H1 (cell line): ENCODE results near the gene HLF. TPM values are rescaled to one million over a fixed set of nuclear protein-coding genes. Genes with fewer than 3 reads are reported as not detected.

Source experiments
- CTCF ChIA-PET: fragments of 300-600 bp; sonication (Branson Sonifier 250); formaldehyde crosslinking; loops from one replicate; lab custom pipeline; 2021; ENCODE audit not compliant: partially characterized antibody; lab: Charles Lee
- POLR2A ChIA-PET: fragments of 300-600 bp; sonication (Branson Sonifier 250); formaldehyde crosslinking; loops from one replicate; lab custom pipeline; 2021; ENCODE audit warnings: inconsistent platforms; ENCODE audit not compliant: partially characterized antibody; lab: Charles Lee
- DNase-seq, 2 experiments: peaks; one replicate each; pipeline versions ENCODE4 v3.0.0 to v3.0.0-alpha.2; 2010 to 2022; ENCODE audit warnings: low spot score in 2 of 2, low read depth in 1 of 2, mixed read lengths in 1 of 2
- FAIRE-seq: peaks from 2 replicates; lab custom pipeline; 2011; peaks lifted over from hg19 to GRCh38; lab: Jason Lieb, UNC
- H2AFZ ChIP-seq: 2 replicates; pipeline ENCODE4 v1.8.1; 2012; ENCODE audit warnings: low read length, inconsistent platforms
- H2AK5ac ChIP-seq: 2 replicates; pipeline ENCODE4 v1.6.1; 2013; ENCODE audit warnings: low read depth, low read length
- H2BK120ac ChIP-seq: replicated peaks from 2 replicates; pipeline ENCODE3; 2013; ENCODE audit warnings: low read depth, low read length, inconsistent platforms
- H2BK12ac ChIP-seq: 2 replicates; pipeline ENCODE4 v1.6.1; 2013; ENCODE audit warnings: low read depth, low read length
- H2BK15ac ChIP-seq: 2 replicates; pipeline ENCODE4 v1.6.1; 2013; ENCODE audit warnings: low read length
- H2BK20ac ChIP-seq: 2 replicates; pipeline ENCODE4 v1.6.1; 2013; ENCODE audit warnings: low read length
- H2BK5ac ChIP-seq: 2 replicates; pipeline ENCODE4 v1.6.1; 2013; ENCODE audit warnings: low read depth, low read length
- H3K14ac ChIP-seq: 2 replicates; pipeline ENCODE4 v1.6.1; 2013; ENCODE audit warnings: inconsistent platforms; ENCODE audit not compliant: insufficient read length
- H3K18ac ChIP-seq: 2 replicates; pipeline ENCODE4 v1.6.1; 2013; ENCODE audit warnings: low read length; ENCODE audit errors: extremely low read depth
- H3K23ac ChIP-seq: 2 replicates; pipeline ENCODE4 v1.6.1; 2013; ENCODE audit warnings: inconsistent platforms; ENCODE audit not compliant: insufficient read length
- H3K23me2 ChIP-seq: 2 replicates; pipeline ENCODE4 v1.6.1; 2013; ENCODE audit warnings: low read depth, low read length
- H3K27ac ChIP-seq: 2 replicates; pipeline ENCODE4 v1.6.1; 2011; ENCODE audit warnings: low read depth, low read length, inconsistent platforms
- H3K27me3 ChIP-seq, 4 experiments: replicated peaks in 1 of 4; 1 replicate in 1 of 4; 2 replicates in 3 of 4; pipeline versions ENCODE4 v1.6.1 to v1.8.1; 2011 to 2013; ENCODE audit warnings: low read length in 3 of 4, mild to moderate bottlenecking in 3 of 4, inconsistent platforms in 2 of 4, mixed read lengths in 2 of 4, moderate library complexity in 1 of 4; ENCODE audit not compliant: control insufficient read depth in 3 of 4, insufficient read depth in 3 of 4; ENCODE audit errors: extremely low read depth in 1 of 4
- H3K36me3 ChIP-seq, 4 experiments: 2 replicates each; pipeline versions ENCODE4 v1.6.1 to v1.8.1; 2011 to 2013; ENCODE audit warnings: mild to moderate bottlenecking in 4 of 4, low read length in 3 of 4, moderate library complexity in 2 of 4, control low read depth in 1 of 4, inconsistent platforms in 1 of 4; ENCODE audit not compliant: insufficient read depth in 4 of 4, control insufficient read depth in 2 of 4
- H3K4ac ChIP-seq: replicated peaks from 2 replicates; pipeline ENCODE3; 2013; ENCODE audit warnings: low read length, low read depth, mixed read lengths, inconsistent platforms; ENCODE audit not compliant: insufficient read length
- H3K4me1 ChIP-seq, 4 experiments: replicated peaks in 1 of 4; 1 replicate in 1 of 4; 2 replicates in 3 of 4; pipeline versions ENCODE4 v1.6.1 to v1.8.1; 2011 to 2013; ENCODE audit warnings: low read length in 3 of 4, inconsistent platforms in 2 of 4, mixed read lengths in 1 of 4; ENCODE audit not compliant: insufficient read depth in 4 of 4, control insufficient read depth in 3 of 4
- H3K4me2 ChIP-seq, 2 experiments: 2 replicates each; pipeline versions ENCODE4 v1.6.1 to v1.8.1; 2011 to 2013; ENCODE audit warnings: low read depth in 2 of 2, low read length in 2 of 2, control low read depth in 1 of 2, inconsistent platforms in 1 of 2, mild to moderate bottlenecking in 1 of 2; ENCODE audit not compliant: insufficient read depth in 1 of 2
- H3K4me3 ChIP-seq, 4 experiments: fragments of 200-600, 300-600 bp in 1 of 4; sonication (generic), shearing (Covaris generic), sonication (Bioruptor Twin) in 1 of 4; 2 replicates each; pipeline versions ENCODE4 v1.5.1 to v1.8.1; 2011 to 2016; ENCODE audit warnings: low read length in 4 of 4, low read depth in 3 of 4, control low read depth in 2 of 4, inconsistent platforms in 2 of 4, mild to moderate bottlenecking in 2 of 4, mixed read lengths in 1 of 4, moderate library complexity in 1 of 4; ENCODE audit not compliant: insufficient read depth in 2 of 4; ENCODE audit errors: extremely low read depth in 1 of 4
- H3K56ac ChIP-seq: replicated peaks from 2 replicates; pipeline ENCODE3; 2013; ENCODE audit warnings: low read depth, mild to moderate bottlenecking, mixed read lengths, low read length, inconsistent platforms; ENCODE audit not compliant: insufficient read length
- H3K79me1 ChIP-seq: 2 replicates; pipeline ENCODE4 v1.6.1; 2013; ENCODE audit warnings: low read depth, low read length, control low read depth
- H3K79me2 ChIP-seq, 2 experiments: 2 replicates each; pipeline versions ENCODE4 v1.6.1 to v1.8.1; 2012 to 2013; ENCODE audit warnings: low read length in 2 of 2, mild to moderate bottlenecking in 2 of 2, inconsistent platforms in 1 of 2; ENCODE audit not compliant: insufficient read depth in 2 of 2, control insufficient read depth in 1 of 2
- H3K9ac ChIP-seq, 4 experiments: replicated peaks in 1 of 4; 1 replicate in 1 of 4; 2 replicates in 3 of 4; pipeline versions ENCODE4 v1.6.1 to v1.8.1; 2011 to 2013; ENCODE audit warnings: low read depth in 3 of 4, low read length in 3 of 4, control low read depth in 2 of 4, mild to moderate bottlenecking in 2 of 4, moderate library complexity in 2 of 4, inconsistent platforms in 1 of 4; ENCODE audit errors: extremely low read depth in 1 of 4
- H3K9me3 ChIP-seq, 2 experiments: 2 replicates each; pipeline versions ENCODE4 v1.6.1 to v1.8.1; 2012 to 2013; ENCODE audit warnings: mild to moderate bottlenecking in 2 of 2, moderate library complexity in 2 of 2, control low read depth in 1 of 2, inconsistent platforms in 1 of 2, low read depth in 1 of 2, low read length in 1 of 2, mixed read lengths in 1 of 2; ENCODE audit not compliant: insufficient read depth in 2 of 2
- H4K20me1 ChIP-seq, 2 experiments: replicated peaks in 1 of 2; 2 replicates each; pipeline versions ENCODE3 to v1.8.1; 2011 to 2013; ENCODE audit warnings: inconsistent platforms in 2 of 2, low read length in 2 of 2, mild to moderate bottlenecking in 1 of 2; ENCODE audit not compliant: insufficient read depth in 2 of 2, control insufficient read depth in 1 of 2
- H4K5ac ChIP-seq: 2 replicates; pipeline ENCODE4 v1.6.1; 2013; ENCODE audit warnings: low read length, low read depth, mixed read lengths, inconsistent platforms; ENCODE audit not compliant: insufficient read length
- H4K8ac ChIP-seq: 2 replicates; pipeline ENCODE4 v1.8.0; 2013; ENCODE audit warnings: mild to moderate bottlenecking, moderate library complexity, low read length, inconsistent platforms; ENCODE audit not compliant: insufficient read depth; ENCODE audit errors: extremely low read depth
- H4K91ac ChIP-seq: replicated peaks from 2 replicates; pipeline ENCODE3; 2013; ENCODE audit warnings: low read length, mixed read lengths, inconsistent platforms; ENCODE audit not compliant: insufficient read length
- ASH2L ChIP-seq: fragments of 200-600, 300-600 bp; sonication (generic); IDR thresholded peaks from one replicate; pipeline ENCODE4 v1.7.1; 2017; ENCODE audit warnings: low read length
- CBX5 ChIP-seq: fragments of 300-800, 300-1000 bp; sonication (generic); IDR thresholded peaks from 2 replicates; pipeline ENCODE4 v1.7.1; 2016; ENCODE audit warnings: antibody characterized with exemption, low read length, low read depth
- SP1 ChIP-seq: IDR thresholded peaks from 2 replicates; pipeline ENCODE4 v1.6.1; 2011; ENCODE audit warnings: low read depth, low read length
- SP2 ChIP-seq: IDR thresholded peaks from 2 replicates; pipeline ENCODE4 v1.6.1; 2012; ENCODE audit warnings: mild to moderate bottlenecking, low read length, inconsistent platforms
- WGBS, 2 experiments: shearing (Covaris generic) in 1 of 2; methylation state at CpG; one replicate each; pipeline versions ENCODE4 v1.1.6 to v1.1.7; 2013 to 2015; ENCODE audit warnings: low lambda C conversion rate in 2 of 2, mixed read lengths in 2 of 2, inconsistent platforms in 1 of 2, low coverage in 1 of 2, missing lambda C conversion rate in 1 of 2; ENCODE audit not compliant: insufficient replicate concordance in 2 of 2, insufficient coverage in 1 of 2, insufficient read length in 1 of 2; ENCODE audit errors: extremely low coverage in 1 of 2, missing lambda C conversion rate in 1 of 2; 5-methylcytosine and 5-hydroxymethylcytosine counted together
- polyA plus RNA-seq, 7 experiments: library from polyadenylated mRNA; depleted of rRNA in 3 of 7; stranded (reverse) in 5 of 7; unstranded in 2 of 7; fragments of >200 nt in 5 of 7; fragments of 200-250 nt in 2 of 7; gene quantifications; 1 replicate in 5 of 7; 2 replicates in 1 of 7; 4 replicates in 1 of 7; pipeline versions ENCODE4 v1.2.1 to v1.2.3, GENCODE V29; 2011 to 2013; ENCODE audit warnings: missing spikeins in 2 of 7, mixed read lengths in 2 of 7
- total RNA-seq: library from RNA; stranded (reverse); fragmentation: NEBNext Ultra II Directional; extraction: Animal tissue kit (Norgen Biotek cat#: 25700); gene quantifications from 2 replicates; pipeline ENCODE4 v1.2.1, GENCODE V29; 2021

HLF gene
- total and polyA plus RNA-seq, 2 of the 8 experiments (the other 6 are each of a cell fraction or from before 2014, with no cell fraction given), result 0.39 to 0.60 TPM

- FAIRE-seq, result no peak
- TF ChIP-seq SP2, result no peak
- no peak for TF ChIP-seq CBX5
- no peak for TF ChIP-seq SP1
- TF ChIP-seq ASH2L, result no peak
- POLR2A ChIA-PET, result no interaction called here
Measured at GRCh38 chr17:55296699-55297098, 31.9 kb downstream of the HLF start.

More at GRCh38 chr17:55296699-55297098, 31.9 kb downstream of the HLF start:
- no peaks in the 10 kb centered on the region for H3K27me3 ChIP-seq
- H3K4me1 ChIP-seq, result no peaks in the 10 kb centered on the region
- H3K27ac ChIP-seq, result no peak overlapping the region
- H2BK12ac ChIP-seq, result no peak overlapping the region
- DNase-seq, result no peak
- H3K4ac ChIP-seq, result no peak overlapping the region
- H3K9me3 ChIP-seq, result no peaks in the 10 kb centered on the region
- H3K14ac ChIP-seq, result no peak overlapping the region
- H3K23me2 ChIP-seq, result no peaks in the 10 kb centered on the region
- 100% methylated on average over 1 of the region's 1 CpG; no CpG with 5 or more reads in 1 of the 2 experiments for WGBS, 2 experiments
- no peak overlapping the region for H2AK5ac ChIP-seq
- no peaks in the 10 kb centered on the region for H3K79me1 ChIP-seq
- H2BK120ac ChIP-seq, result no peak overlapping the region
- no peak overlapping the region for H4K5ac ChIP-seq
- H2AFZ ChIP-seq, result no peak overlapping the region
- H4K8ac ChIP-seq, result no peak overlapping the region
- H3K36me3 ChIP-seq, result no peaks in the 10 kb centered on the region
- H3K4me2 ChIP-seq, result no peak overlapping the region
- H2BK15ac ChIP-seq, result no peak overlapping the region
- H2BK20ac ChIP-seq, result no peak overlapping the region
- H3K18ac ChIP-seq, result no peak overlapping the region
- H3K9ac ChIP-seq, result no peak overlapping the region
- no peaks in the 10 kb centered on the region for H4K20me1 ChIP-seq
- CTCF ChIA-PET, result interaction anchor here (0.6 to 3.1 kb wide), 28 partner anchors 8 to 303 kb away, joined by 3 to 14 read pairs (median 4); no protein-coding TSS in a partner anchor
- no peak overlapping the region for H3K4me3 ChIP-seq
- no peaks in the 10 kb centered on the region for H3K79me2 ChIP-seq
- no peak overlapping the region for H2BK5ac ChIP-seq
- no peak overlapping the region for H3K23ac ChIP-seq
- H4K91ac ChIP-seq, result no peak overlapping the region
- H3K56ac ChIP-seq, result no peak overlapping the region
